Right ventricle myocardium superior (tissue), 1 donor: ENCODE data around the gene ZCCHC3. TPM values are rescaled to one million over a fixed set of nuclear protein-coding genes. Genes with fewer than 3 reads are reported as not detected.

ENCODE experiments used
- ATAC-seq: fragments of 200-7000 bp; cut with Tn5 transposase; one replicate; pipeline ENCODE4 v1.9.1; 2020; ENCODE audit warnings: mild to moderate bottlenecking; ENCODE audit not compliant: poor library complexity
- DNase-seq: peaks from one replicate; pipeline ENCODE4 v3.0.0-alpha.2; 2020
- intact Hi-C: fragments of 100-400 bp; cut with DNase I; formaldehyde crosslinking; loops from one replicate; pipeline ENCODE4 v1.11.2; 2022
- total RNA-seq: library from RNA; stranded (reverse); fragmentation: NEBNext Ultra II Directional; extraction: Animal tissue kit (Norgen Biotek cat#: 25700); gene quantifications from one replicate; pipeline ENCODE4 v1.2.1, GENCODE V29; 2021
- donor health status: DM: no; HTN: yes; CAD: no; lungs with severe emphysema.

Gene ZCCHC3
- total RNA-seq, 1 donor from 2014 or later: 11.8 TPM

- DNase-seq: no peak
- ATAC-seq: no peak
- intact Hi-C loops: loop anchor here (10.0 kb wide), 1 partner anchor 48 kb away; the partner anchor contains the start of gene SOX12
Observed at GRCh38 chr20:276620-277495, 20.5 kb upstream of the ZCCHC3 start.

GRCh38 chr20:277496-277781 is 19.9 kb upstream of the ZCCHC3 start:
- DNase-seq (no peak), ATAC-seq (no peak)
- intact Hi-C loops: loop anchor here (10.0 kb wide), 1 partner anchor 47 kb away; the partner anchor contains the start of gene SOX12

GRCh38 chr20:278181-278580 is 19.2 kb upstream of the ZCCHC3 start:
- intact Hi-C loops: loop anchor here (10.0 kb wide), 1 partner anchor 47 kb away; the partner anchor contains the start of gene SOX12
- no peak for ATAC-seq
- no peak for DNase-seq

GRCh38 chr20:278607-279571 is 18.5 kb upstream of the ZCCHC3 start:
- ATAC-seq (peak; percentile 59), DNase-seq (peak; percentile 68)
- intact Hi-C loops: loop anchor here (10.0 kb wide), 1 partner anchor 46 kb away; the partner anchor contains the start of gene SOX12

- DNase-seq: no peak
- ATAC-seq: no peak
- intact Hi-C loops: no loop called here
Observed at GRCh38 chr20:284172-284571, 13.2 kb upstream of the ZCCHC3 start.

- intact Hi-C loops: no loop called here
- ATAC-seq (no peak), DNase-seq (no peak)
Observed at GRCh38 chr20:286508-286907, 10.9 kb upstream of the ZCCHC3 start.

GRCh38 chr20:288956-289692 is 8.2 kb upstream of the ZCCHC3 start:
- intact Hi-C loops: no loop called here
- ATAC-seq: no peak

GRCh38 chr20:289693-290083 is 7.7 kb upstream of the ZCCHC3 start:
- intact Hi-C loops: no loop called here
- DNase-seq (no peak), ATAC-seq (no peak)

More at GRCh38 chr20:288956-289692, 8.2 kb upstream of the ZCCHC3 start:
- DNase-seq: no peak

GRCh38 chr20:290084-290831 is 7.1 kb upstream of the ZCCHC3 start, which contains the start of gene C20orf96:
C20orf96 (minus strand) TSS chr20:290750; CDS start chr20:290610, 140 bp downstream.
- intact Hi-C loops: no loop called here
- ATAC-seq (peak; percentile 98), DNase-seq (peak; percentile 97)

GRCh38 chr20:294602-295001 is 2.8 kb upstream of the ZCCHC3 start:
- DNase-seq: no peak
- intact Hi-C loops: no loop called here
- ATAC-seq: no peak

- ATAC-seq: no peak
- DNase-seq: no peak
Observed at GRCh38 chr20:295804-296203, 1.6 kb upstream of the ZCCHC3 start.

GRCh38 chr20:297925-298775 is 780 bp downstream of the ZCCHC3 start:
- intact Hi-C loops: loop anchor here (2.0 kb wide), 1 partner anchor 27 kb away; the partner anchor contains the start of gene SOX12
- peak; percentile 51 for ATAC-seq
- DNase-seq: peak; percentile 85

More at GRCh38 chr20:295804-296203, 1.6 kb upstream of the ZCCHC3 start:
- intact Hi-C loops: loop anchor here (2.0 kb wide), 1 partner anchor 29 kb away; the partner anchor contains the start of gene SOX12

- no peak for ATAC-seq
- no peak for DNase-seq
- intact Hi-C loops: no loop called here
Observed at GRCh38 chr20:298776-299391, 1.5 kb downstream of the ZCCHC3 start.

- intact Hi-C loops: no loop called here
- ATAC-seq (no peak), DNase-seq (no peak)
Observed at GRCh38 chr20:300345-300990, 3.1 kb downstream of the ZCCHC3 start.

GRCh38 chr20:301886-302848 is 4.8 kb downstream of the ZCCHC3 start:
- intact Hi-C loops: no loop called here
- ATAC-seq: no peak
- DNase-seq: no peak
